Adrenal gland (tissue), 5 donors: Measurements from ENCODE around the gene CTBP2.

Experiments
- CTCF ChIP-seq, 6 experiments: fragments of 450-650 bp in 4 of 6; fragments of 200-600 bp in 2 of 6; sonication (generic) in 1 of 6; IDR thresholded peaks; 1 replicate in 5 of 6; 2 replicates in 1 of 6; pipeline versions ENCODE4 v1.5.1 to v1.8.0; 2016 to 2021; ENCODE audit warnings: antibody characterized with exemption in 6 of 6, mild to moderate bottlenecking in 2 of 6, moderate library complexity in 1 of 6
- POLR2A ChIP-seq, 2 donors: fragments of 450-650 bp; IDR thresholded peaks; one replicate each; pipeline ENCODE4 v1.6.1; 2017; ENCODE audit warnings: antibody characterized with exemption in 2 of 2, mild to moderate bottlenecking in 2 of 2, moderate library complexity in 1 of 2
- donor health status: DM: no; HTN: no; CAD: no.

- TF ChIP-seq CTCF (IDR thresholded peaks at IDR 0.05): no peak
- TF ChIP-seq POLR2A (IDR thresholded peaks at IDR 0.05): no peak
Measured at GRCh38 chr10:125203186-125203800, 42.9 kb upstream of the CTBP2 start.
